Fibroblast of the aortic adventitia (primary cell): ENCODE measurements around the gene ARHGEF10L. TPM values are rescaled to one million over a fixed set of nuclear protein-coding genes. Genes with fewer than 3 reads are reported as not detected.

Experiments
- DNase-seq: peaks from one replicate; pipeline ENCODE4 v3.0.0-alpha.2; 2010; ENCODE audit warnings: low read depth
- H3K4me3 ChIP-seq: 2 replicates; pipeline ENCODE4 v1.5.1; 2011; ENCODE audit warnings: low read depth, mild to moderate bottlenecking, control low read depth, low read length, moderate library complexity
- total RNA-seq: library from RNA; depleted of rRNA; stranded (reverse); fragments of >200 nt; gene quantifications from 2 replicates; pipeline ENCODE4 v1.2.3, GENCODE V29; 2012; ENCODE audit warnings: low replicate concordance
- TF ChIP-seq, protein P1 (sequence below): IDR thresholded peaks from 2 replicates; pipeline ENCODE4 v1.5.1; 2011; ENCODE audit warnings: mild to moderate bottlenecking, low read length, control low read depth, inconsistent platforms; ENCODE audit not compliant: insufficient read depth

ARHGEF10L gene
- total RNA-seq, 1 donor = 23.9 TPM

DNA sequence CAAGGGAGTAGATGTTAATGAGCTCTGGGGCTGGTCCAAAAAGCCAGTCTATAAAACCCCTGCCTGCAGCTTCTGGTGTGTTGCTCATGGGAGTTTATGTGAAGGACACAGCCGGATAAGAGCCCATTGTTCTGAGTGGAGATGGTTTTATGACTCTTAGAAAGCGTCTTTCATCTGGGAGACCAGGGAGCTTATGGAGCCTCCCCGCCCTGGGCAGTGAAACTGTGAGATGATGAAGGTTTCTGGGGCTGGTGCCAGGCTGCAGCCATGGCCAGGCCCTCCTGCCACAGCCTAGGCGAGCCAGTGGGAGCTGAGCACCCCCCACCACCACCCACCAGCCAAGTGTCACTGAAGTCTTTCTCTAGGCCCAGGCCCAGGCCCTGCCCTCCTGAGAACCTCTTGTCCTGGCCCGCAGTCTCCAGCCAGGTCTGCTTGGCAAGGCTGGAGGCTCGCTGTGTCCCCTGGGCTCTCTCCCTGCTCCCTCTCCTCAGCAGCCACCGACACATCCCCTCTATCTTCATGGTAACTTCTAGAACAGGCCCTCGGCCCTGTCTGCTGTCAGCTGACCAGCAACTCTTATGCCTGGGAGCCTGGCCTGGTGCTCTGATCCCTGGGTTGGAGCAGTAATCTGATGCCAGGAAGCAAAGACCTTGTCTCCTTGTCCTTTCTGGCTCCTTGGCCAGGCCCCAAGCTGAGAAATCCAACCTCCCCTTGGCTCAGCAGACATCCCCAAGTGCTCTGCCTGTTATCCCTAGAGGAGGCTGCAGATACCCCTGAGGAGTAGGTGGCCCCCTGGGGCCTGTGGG, 7.6 kb upstream of the ARHGEF10L start:
- peak; percentile 93 for DNase-seq
- TF ChIP-seq, protein P1, sequence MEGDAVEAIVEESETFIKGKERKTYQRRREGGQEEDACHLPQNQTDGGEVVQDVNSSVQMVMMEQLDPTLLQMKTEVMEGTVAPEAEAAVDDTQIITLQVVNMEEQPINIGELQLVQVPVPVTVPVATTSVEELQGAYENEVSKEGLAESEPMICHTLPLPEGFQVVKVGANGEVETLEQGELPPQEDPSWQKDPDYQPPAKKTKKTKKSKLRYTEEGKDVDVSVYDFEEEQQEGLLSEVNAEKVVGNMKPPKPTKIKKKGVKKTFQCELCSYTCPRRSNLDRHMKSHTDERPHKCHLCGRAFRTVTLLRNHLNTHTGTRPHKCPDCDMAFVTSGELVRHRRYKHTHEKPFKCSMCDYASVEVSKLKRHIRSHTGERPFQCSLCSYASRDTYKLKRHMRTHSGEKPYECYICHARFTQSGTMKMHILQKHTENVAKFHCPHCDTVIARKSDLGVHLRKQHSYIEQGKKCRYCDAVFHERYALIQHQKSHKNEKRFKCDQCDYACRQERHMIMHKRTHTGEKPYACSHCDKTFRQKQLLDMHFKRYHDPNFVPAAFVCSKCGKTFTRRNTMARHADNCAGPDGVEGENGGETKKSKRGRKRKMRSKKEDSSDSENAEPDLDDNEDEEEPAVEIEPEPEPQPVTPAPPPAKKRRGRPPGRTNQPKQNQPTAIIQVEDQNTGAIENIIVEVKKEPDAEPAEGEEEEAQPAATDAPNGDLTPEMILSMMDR = no peak
- no peak overlapping the region for H3K4me3 ChIP-seq

DNA sequence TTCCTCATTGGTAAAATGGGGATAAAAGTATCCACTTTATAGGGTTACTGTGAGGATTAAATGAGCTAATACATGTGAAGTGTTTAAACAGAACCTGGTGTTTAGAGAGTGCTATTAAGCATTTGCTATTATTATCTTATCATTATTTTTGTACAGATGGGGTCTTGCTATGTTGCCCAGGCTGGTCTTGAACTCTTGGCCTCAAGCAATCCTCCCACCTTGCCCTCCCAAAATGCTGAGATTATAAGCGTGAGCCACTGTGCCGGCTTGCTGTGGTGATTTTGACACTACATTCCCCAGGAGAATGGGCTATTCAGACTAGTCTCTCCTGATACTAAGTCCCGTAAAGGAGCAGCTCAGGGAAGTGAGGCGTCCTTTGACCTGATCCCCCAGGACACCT, 6.3 kb upstream of the ARHGEF10L start:
- no peak overlapping the region for H3K4me3 ChIP-seq
- DNase-seq = no peak
- TF ChIP-seq, protein P1 = no peak

DNA sequence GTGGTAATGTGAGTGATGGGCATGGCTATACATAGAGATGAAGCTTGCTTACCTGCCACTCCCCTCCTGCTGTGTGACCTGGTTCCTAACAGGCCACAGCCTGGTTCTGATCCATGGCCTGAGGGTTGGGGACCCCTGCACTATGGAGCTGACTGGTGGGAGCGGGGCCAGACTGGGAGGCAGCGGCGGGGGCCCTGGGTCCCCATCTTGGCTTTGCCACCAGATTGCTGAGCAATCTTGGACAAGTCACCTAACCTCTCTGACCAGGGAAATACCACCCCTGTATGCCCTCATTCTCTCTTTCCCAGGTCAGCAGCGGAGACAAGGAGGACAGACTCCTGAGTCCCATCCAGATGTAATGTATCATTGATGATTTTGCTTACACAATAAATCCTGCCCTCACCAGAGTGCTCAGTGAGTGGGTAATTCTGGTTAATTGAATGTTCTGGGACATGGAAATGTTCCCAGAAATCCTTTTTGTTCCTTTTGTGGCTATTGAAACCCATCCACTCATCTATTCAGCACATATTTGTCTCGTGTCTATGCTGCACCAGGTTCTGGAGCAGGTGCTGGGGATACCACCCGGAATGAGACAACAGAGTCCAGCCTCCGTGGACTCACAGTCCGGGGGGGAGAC, 4.1 kb upstream of the ARHGEF10L start:
- DNase-seq = no peak
- TF ChIP-seq, protein P1 = no peak
- H3K4me3 ChIP-seq = no peak overlapping the region

DNA sequence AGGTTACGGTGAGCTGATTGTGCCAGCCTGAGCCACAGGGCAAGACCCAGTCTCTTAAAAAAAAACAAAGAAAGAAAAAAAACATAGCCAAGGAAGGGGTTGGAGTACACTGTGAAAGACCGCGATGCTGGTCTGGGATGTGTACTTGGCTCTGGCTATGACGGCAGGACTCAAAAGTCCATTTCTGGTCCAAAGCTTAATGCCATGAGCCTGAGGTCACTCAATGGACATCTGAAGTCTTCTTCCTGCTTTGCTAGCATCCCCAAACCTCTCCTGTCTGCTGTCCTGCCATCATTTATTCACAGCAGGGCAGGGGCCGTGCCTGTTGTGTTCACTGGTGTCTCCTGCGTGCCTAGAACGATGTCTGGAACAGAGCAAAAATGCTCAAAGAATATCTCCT, 1.5 kb upstream of the ARHGEF10L start:
- TF ChIP-seq, protein P1 = no peak
- no peak overlapping the region for H3K4me3 ChIP-seq
- DNase-seq = peak; percentile 42

DNA sequence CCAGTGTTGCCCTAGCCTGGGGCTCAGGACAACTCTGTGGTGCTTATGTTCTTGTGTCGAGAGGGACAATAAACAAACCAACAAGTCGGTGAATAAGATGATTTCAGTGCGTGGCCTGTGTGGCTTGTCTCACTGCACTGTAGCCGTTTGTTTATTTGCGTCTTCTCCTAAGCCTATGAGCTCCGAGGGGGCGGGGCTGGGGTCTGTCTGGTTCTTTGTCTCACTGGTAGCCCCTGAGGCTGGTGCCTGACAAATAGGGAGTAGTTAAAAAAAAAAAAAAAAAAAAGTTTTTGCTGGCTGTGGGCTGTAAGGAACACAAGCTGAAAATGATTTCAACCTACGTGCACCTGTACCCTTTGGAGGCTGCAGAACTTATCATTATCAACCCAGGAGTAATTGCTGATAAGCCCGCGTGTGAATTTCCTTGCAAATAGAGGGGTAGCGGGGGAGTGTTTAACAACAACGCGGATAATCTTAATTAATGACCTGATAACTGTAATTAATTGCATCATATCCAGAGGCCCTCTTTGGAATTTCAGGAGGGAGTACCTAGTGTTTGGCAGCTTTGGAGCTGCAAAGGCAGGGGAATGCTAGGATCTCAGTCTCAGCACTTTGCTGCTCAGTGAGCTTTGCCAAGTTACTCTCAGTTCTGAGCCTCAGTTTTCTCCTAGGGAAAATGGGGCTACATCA, 925 bp upstream of the ARHGEF10L start:
- TF ChIP-seq, protein P1 = no peak
- no peak for DNase-seq
- no peak overlapping the region for H3K4me3 ChIP-seq

DNA sequence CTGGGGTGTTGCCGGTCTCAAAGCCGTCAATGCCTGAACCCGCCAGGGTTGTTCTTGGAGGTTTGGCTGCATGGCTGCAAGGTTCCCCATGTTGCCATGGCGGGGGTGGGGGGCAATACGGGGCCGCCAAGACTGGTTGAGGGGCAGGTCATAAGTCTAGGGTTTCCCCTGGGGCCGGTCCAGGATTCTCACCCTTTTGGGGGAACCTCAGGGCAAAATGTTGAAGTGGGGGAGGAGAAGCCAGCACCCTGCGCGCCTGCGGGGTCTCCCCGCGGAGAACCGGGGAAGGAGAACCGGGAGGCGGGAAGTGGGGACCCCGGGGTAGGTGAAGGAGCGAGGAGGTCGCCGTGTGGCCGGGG, 401 bp upstream of the ARHGEF10L start:
- no peak for DNase-seq
- H3K4me3 ChIP-seq = peak overlapping the region; percentile 53
- TF ChIP-seq, protein P1 = no peak
